Gastroesophageal sphincter (tissue), 3 donors: ENCODE measurements around the gene GALNT18.

Source experiments
- POLR2AphosphoS5 ChIP-seq: sonication (generic); formaldehyde crosslinking; IDR thresholded peaks from one replicate; pipeline ENCODE4 v1.6.1; 2017; ENCODE audit warnings: antibody characterized with exemption
- TF ChIP-seq, protein P1 (sequence below), 4 experiments: fragments of 200-600 bp in 2 of 4; fragments of 450-650 bp in 2 of 4; sonication (generic) in 1 of 4; IDR thresholded peaks; one replicate each; pipeline ENCODE4 v1.5.1; 2017 to 2019; ENCODE audit warnings: antibody characterized with exemption in 4 of 4, mild to moderate bottlenecking in 2 of 4, moderate library complexity in 2 of 4

DNA sequence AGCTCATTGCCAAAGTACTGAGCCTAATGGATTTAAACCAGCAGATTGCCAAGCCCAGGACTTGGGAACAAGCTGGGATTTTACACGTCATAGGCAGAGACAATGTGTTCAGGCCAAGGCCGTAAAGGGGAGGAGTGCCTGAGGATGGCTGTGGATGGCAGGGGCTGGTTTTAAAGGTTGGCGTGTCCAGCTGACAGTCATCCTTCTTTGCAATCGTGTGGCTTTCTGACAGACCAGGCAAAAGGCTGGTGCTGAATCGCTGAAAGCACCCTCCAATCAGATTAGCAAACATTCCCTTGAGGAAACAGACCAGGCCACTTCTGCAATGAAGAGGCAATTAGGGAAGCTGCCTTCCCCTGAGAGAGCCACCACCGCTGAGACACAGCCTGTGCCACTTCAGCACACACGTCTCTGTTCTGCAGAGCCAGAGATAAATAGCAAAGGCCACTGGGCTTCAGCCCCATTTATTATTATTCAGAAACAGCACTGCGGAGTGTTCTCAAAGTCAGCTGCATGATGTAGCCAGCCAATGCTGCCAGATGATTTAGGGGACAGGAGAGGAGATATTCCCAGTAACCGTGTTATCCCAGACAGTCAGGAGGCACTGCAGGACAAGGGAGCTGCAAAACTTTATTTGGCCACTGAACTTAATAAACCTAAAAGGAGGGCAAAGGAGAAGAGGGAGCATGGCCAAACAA is 214.6 kb downstream of the GALNT18 start:
- TF ChIP-seq, protein P1, sequence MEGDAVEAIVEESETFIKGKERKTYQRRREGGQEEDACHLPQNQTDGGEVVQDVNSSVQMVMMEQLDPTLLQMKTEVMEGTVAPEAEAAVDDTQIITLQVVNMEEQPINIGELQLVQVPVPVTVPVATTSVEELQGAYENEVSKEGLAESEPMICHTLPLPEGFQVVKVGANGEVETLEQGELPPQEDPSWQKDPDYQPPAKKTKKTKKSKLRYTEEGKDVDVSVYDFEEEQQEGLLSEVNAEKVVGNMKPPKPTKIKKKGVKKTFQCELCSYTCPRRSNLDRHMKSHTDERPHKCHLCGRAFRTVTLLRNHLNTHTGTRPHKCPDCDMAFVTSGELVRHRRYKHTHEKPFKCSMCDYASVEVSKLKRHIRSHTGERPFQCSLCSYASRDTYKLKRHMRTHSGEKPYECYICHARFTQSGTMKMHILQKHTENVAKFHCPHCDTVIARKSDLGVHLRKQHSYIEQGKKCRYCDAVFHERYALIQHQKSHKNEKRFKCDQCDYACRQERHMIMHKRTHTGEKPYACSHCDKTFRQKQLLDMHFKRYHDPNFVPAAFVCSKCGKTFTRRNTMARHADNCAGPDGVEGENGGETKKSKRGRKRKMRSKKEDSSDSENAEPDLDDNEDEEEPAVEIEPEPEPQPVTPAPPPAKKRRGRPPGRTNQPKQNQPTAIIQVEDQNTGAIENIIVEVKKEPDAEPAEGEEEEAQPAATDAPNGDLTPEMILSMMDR (IDR thresholded peaks at IDR 0.05), result peak in 3 of 4 experiments; percentile 29 to 49 (median 44)
- TF ChIP-seq POLR2AphosphoS5, result peak; percentile 29
